ENCODE measurements around the gene GALM. TPM values are rescaled to one million over a fixed set of nuclear protein-coding genes. Genes with fewer than 3 reads are reported as not detected.

GALM gene
- total RNA-seq, 1 experiment from 2014 or later: 20.5 TPM

GRCh38 chr2:38671303-38671702 lies 5.4 kb downstream of the GALM start:
- DNase-seq (ENCODE audit: low read depth, low spot score) (no peak), ATAC-seq (no peak)
- H3K4me3 ChIP-seq (ENCODE audit: low read depth in 2 of 2, low read length in 2 of 2): no peak overlapping the region
- TF ChIP-seq SIN3A (IDR thresholded peaks at IDR 0.05; ENCODE audit: borderline replicate concordance, insufficient read depth, low read depth, low read length): no peak
- TF ChIP-seq TCF7L2 (IDR thresholded peaks at IDR 0.05; ENCODE audit: low read depth, low read length): no peak
- BruUV-seq (replicated peaks): no TSS peak
- H3K4me1 ChIP-seq (ENCODE audit: control insufficient read depth, insufficient read depth, low read length): peaks cover 24% of the 10 kb centered on the region; the same call in 1 of the 2 replicates
- CTCF ChIA-PET: no interaction called here
- peak overlapping the region; percentile 35; the same call in 1 of the 2 replicates for H3K27ac ChIP-seq (ENCODE audit: low read length)
- no peaks in the 10 kb centered on the region for H3K36me3 ChIP-seq (ENCODE audit: control insufficient read depth, insufficient read depth, low read length)
- in situ Hi-C loops (cut with HindIII; ENCODE audit: low pct_unique_long_range_greater_than_20kb, low sequenced_read_pairs) (no loop called here), intact Hi-C loops (cut with micrococcal nuclease; ENCODE audit: unreplicated experiment) (no loop called here)
- H3K27me3 ChIP-seq (ENCODE audit: control insufficient read depth, insufficient read depth, low read length): no peaks in the 10 kb centered on the region
- H3K9me3 ChIP-seq (ENCODE audit: control insufficient read depth, insufficient read depth, low read depth, low read length): no peaks in the 10 kb centered on the region
- POLR2A ChIA-PET: interaction anchor here (0.6 to 0.9 kb wide), 2 partner anchors 11 to 18 kb away, joined by 3 to 11 read pairs; no protein-coding TSS in a partner anchor

DNA sequence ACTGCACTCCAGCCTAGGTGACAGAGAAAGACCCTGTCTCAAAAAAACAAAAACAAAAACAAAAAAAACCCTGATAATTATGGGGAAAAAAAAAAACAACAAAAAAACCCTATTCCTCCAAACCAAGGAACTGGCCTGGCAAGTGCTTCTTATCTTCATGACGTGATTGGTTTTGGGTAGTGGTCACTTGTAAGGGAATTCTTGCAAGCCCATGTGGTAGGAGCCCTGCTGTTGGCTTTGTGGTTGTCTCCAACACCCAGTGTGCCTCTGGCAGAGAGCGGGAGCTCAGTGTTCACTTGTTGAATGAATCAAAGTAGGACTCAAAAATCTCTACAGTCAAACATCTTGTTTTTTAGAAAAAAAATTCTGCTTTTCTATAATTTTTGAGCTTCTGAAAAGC lies 6.0 kb downstream of the GALM start:
- ATAC-seq: no peak
- Histone ChIP-seq H3K27me3 (ENCODE audit: control insufficient read depth, insufficient read depth, low read length) (no peaks in the 10 kb centered on the region), H3K4me3 (ENCODE audit: low read depth in 2 of 2, low read length in 2 of 2) (no peak overlapping the region), H3K36me3 (ENCODE audit: control insufficient read depth, insufficient read depth, low read length) (no peaks in the 10 kb centered on the region), H3K27ac (ENCODE audit: low read length) (no peak overlapping the region), H3K9me3 (ENCODE audit: control insufficient read depth, insufficient read depth, low read depth, low read length) (no peaks in the 10 kb centered on the region), H3K4me1 (ENCODE audit: control insufficient read depth, insufficient read depth, low read length) (peaks cover 19% of the 10 kb centered on the region; the same call in 1 of the 2 replicates)
- BruUV-seq (replicated peaks): no TSS peak
- CTCF ChIA-PET: no interaction called here
- DNase-seq (ENCODE audit: low read depth, low spot score): no peak
- intact Hi-C loops (cut with micrococcal nuclease; ENCODE audit: unreplicated experiment): no loop called here
- POLR2A ChIA-PET: interaction anchor here (0.9 kb wide), 1 partner anchor 19 kb away, joined by 3 read pairs; no protein-coding TSS in a partner anchor
- in situ Hi-C loops (cut with HindIII; ENCODE audit: low pct_unique_long_range_greater_than_20kb, low sequenced_read_pairs): no loop called here
- no peak for TF ChIP-seq POLR2AphosphoS5 (IDR thresholded peaks at IDR 0.05; ENCODE audit: low read depth, low read length)
- no peak for TF ChIP-seq CTCF (IDR thresholded peaks at IDR 0.05)
- TF ChIP-seq TCF7L2 (IDR thresholded peaks at IDR 0.05; ENCODE audit: low read depth, low read length): no peak
- no peak for TF ChIP-seq SIN3A (IDR thresholded peaks at IDR 0.05; ENCODE audit: borderline replicate concordance, insufficient read depth, low read depth, low read length)
- no peak for TF ChIP-seq REST (IDR thresholded peaks at IDR 0.05; ENCODE audit: insufficient read depth in 1 of 2, low read depth in 2 of 2, low read length in 1 of 2)
